Uterus (tissue), 4 donors: ENCODE results near the gene AEBP1. TPM values are rescaled to one million over a fixed set of nuclear protein-coding genes. Genes with fewer than 3 reads are reported as not detected.

Experiments
- DNase-seq, 2 donors: peaks; one replicate each; pipeline ENCODE4 v3.0.0-alpha.2; 2019 to 2020
- H3K27ac ChIP-seq, 2 donors: fragments of 200-600 bp; sonication (generic); 1 replicate in 1 of 2; 2 replicates in 1 of 2; pipeline ENCODE4 v1.5.1; 2016 to 2018
- H3K27me3 ChIP-seq, 2 donors: fragments of 200-600 bp; sonication (generic); one replicate each; pipeline ENCODE4 v1.5.1; 2018 to 2019; ENCODE audit warnings: control low read depth in 1 of 2
- H3K36me3 ChIP-seq, 2 donors: fragments of 200-600 bp; sonication (generic); one replicate each; pipeline ENCODE4 v1.5.1; 2019; ENCODE audit warnings: control low read depth in 1 of 2
- H3K4me1 ChIP-seq, 2 donors: fragments of 200-600 bp; sonication (generic); one replicate each; pipeline ENCODE4 v1.5.1; 2018 to 2019; ENCODE audit warnings: control low read depth in 1 of 2
- H3K4me3 ChIP-seq, 2 donors: fragments of 200-600 bp; sonication (generic); 1 replicate in 1 of 2; 2 replicates in 1 of 2; pipeline ENCODE4 v1.5.1; 2018 to 2019; ENCODE audit warnings: mild to moderate bottlenecking in 1 of 2
- H3K9me3 ChIP-seq, 2 donors: fragments of 200-600 bp; sonication (generic); one replicate each; pipeline ENCODE4 v1.5.1; 2019; ENCODE audit warnings: control low read depth in 1 of 2
- POLR2A ChIP-seq, 2 donors: fragments of 450-650 bp; IDR thresholded peaks; one replicate each; pipeline ENCODE4 v1.6.1; 2016; ENCODE audit warnings: antibody characterized with exemption in 2 of 2, mild to moderate bottlenecking in 1 of 2, moderate library complexity in 1 of 2
- intact Hi-C: fragments of 100-400 bp; cut with DNase I; formaldehyde crosslinking; loops from one replicate; pipeline ENCODE4 v1.15.1; 2023; ENCODE audit warnings: low total_unique reads
- total RNA-seq, 4 donors: library from RNA; depleted of rRNA in 3 of 4; stranded (reverse); fragments of >200 nt in 3 of 4; gene quantifications; one replicate each; pipeline versions ENCODE4 v1.1.0 to v1.2.4, GENCODE V29; 2014 to 2023
- TF ChIP-seq, protein P1 (sequence below), 4 experiments: fragments of 200-600 bp in 2 of 4; fragments of 450-650 bp in 2 of 4; sonication (generic) in 2 of 4; IDR thresholded peaks; one replicate each; pipeline ENCODE4 v1.5.1; 2016 to 2019; ENCODE audit warnings: antibody characterized with exemption in 4 of 4, mild to moderate bottlenecking in 2 of 4, moderate library complexity in 1 of 4
- donor health status: DM: yes; HTN: yes; CAD: no.

AEBP1 gene
- total RNA-seq, 4 donors from 2014 or later, result 88.9 to 395 (median 303) TPM

DNA sequence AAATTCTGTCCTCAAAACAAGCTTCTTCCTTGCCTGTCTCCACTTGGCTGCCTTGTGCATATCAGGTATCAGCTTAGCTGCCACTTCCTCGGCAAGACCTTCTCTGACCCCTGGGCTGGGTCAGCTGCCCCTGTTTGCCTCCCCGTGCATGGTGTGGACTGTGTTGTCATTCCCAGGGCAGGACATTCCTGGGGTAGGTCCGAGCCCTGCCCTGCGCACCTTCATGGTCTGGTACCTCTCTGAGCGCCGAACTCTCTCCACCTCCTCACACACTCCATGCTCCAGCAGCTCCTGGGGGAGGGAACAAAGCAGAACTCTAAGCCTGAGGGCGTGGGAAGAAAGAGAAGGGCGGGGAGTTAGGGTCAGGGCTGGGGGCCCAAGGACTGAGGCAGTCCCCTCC lies 25.6 kb upstream of the AEBP1 start:
- intact Hi-C loops, result no loop called here
- Histone ChIP-seq H3K4me1 (no peaks in the 10 kb centered on the region), H3K27ac (no peak overlapping the region), H3K4me3 (no peak overlapping the region), H3K9me3 (no peaks in the 10 kb centered on the region), H3K36me3 (no peaks in the 10 kb centered on the region), H3K27me3 (no peaks in the 10 kb centered on the region)
- TF ChIP-seq POLR2A (IDR thresholded peaks at IDR 0.05), result no peak
- TF ChIP-seq, protein P1, sequence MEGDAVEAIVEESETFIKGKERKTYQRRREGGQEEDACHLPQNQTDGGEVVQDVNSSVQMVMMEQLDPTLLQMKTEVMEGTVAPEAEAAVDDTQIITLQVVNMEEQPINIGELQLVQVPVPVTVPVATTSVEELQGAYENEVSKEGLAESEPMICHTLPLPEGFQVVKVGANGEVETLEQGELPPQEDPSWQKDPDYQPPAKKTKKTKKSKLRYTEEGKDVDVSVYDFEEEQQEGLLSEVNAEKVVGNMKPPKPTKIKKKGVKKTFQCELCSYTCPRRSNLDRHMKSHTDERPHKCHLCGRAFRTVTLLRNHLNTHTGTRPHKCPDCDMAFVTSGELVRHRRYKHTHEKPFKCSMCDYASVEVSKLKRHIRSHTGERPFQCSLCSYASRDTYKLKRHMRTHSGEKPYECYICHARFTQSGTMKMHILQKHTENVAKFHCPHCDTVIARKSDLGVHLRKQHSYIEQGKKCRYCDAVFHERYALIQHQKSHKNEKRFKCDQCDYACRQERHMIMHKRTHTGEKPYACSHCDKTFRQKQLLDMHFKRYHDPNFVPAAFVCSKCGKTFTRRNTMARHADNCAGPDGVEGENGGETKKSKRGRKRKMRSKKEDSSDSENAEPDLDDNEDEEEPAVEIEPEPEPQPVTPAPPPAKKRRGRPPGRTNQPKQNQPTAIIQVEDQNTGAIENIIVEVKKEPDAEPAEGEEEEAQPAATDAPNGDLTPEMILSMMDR (IDR thresholded peaks at IDR 0.05), result no peak
- DNase-seq, result no peak

DNA sequence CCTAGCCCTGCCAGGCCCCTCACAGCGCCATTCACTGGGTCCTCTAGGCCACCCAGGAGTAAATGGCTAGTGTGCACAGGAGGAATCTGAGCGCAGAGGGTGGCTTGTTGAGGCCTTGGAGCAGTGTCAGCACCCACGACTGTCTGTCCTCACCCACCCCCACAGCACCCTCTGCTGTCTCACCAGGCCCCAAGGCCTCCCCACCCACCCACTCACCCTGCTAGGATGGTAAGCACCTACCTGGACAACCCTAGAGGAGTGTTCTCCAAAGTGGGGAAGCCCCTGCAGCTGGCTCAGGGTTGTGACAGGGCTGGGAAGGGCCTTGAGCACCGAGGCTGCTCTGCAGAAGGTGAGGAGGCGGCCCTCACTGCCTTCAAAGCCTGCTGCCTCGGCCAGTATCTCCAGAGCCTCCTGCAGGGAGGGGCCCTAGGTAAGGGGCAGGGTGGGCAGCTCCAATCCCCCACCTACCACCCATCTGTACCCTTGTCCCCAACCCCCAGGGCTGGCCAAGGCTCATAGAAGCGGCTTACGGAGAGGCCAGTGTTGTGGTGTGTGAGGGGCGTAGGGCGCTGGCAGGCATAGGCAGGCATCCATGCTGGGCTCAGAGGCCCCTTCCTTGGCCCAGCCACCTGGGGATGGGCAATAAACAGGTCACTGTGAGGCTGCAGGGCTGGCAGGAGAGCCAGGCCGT lies 24.7 kb upstream of the AEBP1 start:
- Histone ChIP-seq H3K27ac (no peak overlapping the region), H3K36me3 (no peaks in the 10 kb centered on the region), H3K4me1 (no peaks in the 10 kb centered on the region), H3K4me3 (no peak overlapping the region), H3K9me3 (no peaks in the 10 kb centered on the region), H3K27me3 (no peaks in the 10 kb centered on the region)
- intact Hi-C loops, result no loop called here
- DNase-seq, result no peak
- no peak for TF ChIP-seq POLR2A (IDR thresholded peaks at IDR 0.05)
- TF ChIP-seq, protein P1 (IDR thresholded peaks at IDR 0.05), result no peak

DNA sequence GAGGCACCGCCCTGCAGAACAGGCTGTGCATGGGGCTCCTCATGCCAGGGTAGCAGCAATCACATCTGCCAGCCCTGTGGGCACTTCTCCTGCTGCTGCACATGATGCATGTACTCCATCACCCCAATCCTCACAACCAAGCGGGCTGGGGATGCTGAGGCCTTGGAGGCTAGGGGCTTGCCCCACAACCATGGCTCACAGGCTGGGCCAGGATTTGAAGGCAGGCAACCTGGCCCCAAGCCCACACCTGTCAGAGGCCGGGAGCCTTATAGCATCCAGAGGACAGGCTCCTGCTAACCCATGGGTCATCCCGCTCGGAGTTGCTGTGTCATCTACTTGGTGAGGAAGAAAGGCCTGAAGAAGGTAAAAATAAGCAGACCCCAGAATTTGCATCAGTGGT lies 24.0 kb upstream of the AEBP1 start:
- no peak overlapping the region for H3K27ac ChIP-seq
- H3K36me3 ChIP-seq, result no peaks in the 10 kb centered on the region
- H3K4me1 ChIP-seq, result no peaks in the 10 kb centered on the region
- intact Hi-C loops, result no loop called here
- no peak overlapping the region for H3K4me3 ChIP-seq
- no peaks in the 10 kb centered on the region for H3K27me3 ChIP-seq
- TF ChIP-seq, protein P1 (IDR thresholded peaks at IDR 0.05), result no peak
- TF ChIP-seq POLR2A (IDR thresholded peaks at IDR 0.05), result no peak
- H3K9me3 ChIP-seq, result no peaks in the 10 kb centered on the region
- DNase-seq, result no peak

DNA sequence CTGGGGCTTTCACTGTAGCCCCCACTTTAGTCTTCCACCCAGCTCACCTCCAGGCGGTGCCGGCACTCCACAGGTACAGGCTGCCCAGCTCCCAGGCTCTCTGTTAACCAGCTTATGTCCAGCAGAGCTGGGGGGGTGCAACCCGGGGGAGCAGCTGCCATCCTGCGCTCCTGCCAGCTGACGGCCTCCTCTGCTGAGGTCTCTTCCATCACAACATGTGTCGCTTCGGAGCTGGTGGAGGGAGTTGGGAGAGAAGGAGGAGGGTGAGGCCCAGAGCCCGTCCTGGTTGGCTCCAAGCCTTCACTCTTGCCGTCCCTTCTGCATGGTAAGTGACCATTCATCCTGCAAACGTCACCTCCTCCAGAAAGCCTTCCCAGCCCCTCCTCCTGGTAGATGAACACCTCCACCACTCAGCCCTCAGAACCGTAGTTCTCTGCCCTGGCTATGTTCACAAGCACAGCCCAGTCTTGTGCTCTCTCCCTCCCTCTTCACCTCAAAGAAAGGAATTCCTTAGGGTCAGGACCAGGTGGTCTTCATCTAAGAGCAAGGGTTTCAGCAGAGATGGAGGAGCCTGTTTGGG lies 23.4 kb upstream of the AEBP1 start:
- Histone ChIP-seq H3K4me1 (no peaks in the 10 kb centered on the region), H3K27me3 (no peaks in the 10 kb centered on the region), H3K4me3 (no peak overlapping the region), H3K36me3 (no peaks in the 10 kb centered on the region), H3K9me3 (no peaks in the 10 kb centered on the region), H3K27ac (peak overlapping the region in 1 of 2 donors; percentile 79)
- TF ChIP-seq POLR2A (IDR thresholded peaks at IDR 0.05), result no peak
- TF ChIP-seq, protein P1 (IDR thresholded peaks at IDR 0.05), result no peak
- no peak for DNase-seq
- intact Hi-C loops, result no loop called here

DNA sequence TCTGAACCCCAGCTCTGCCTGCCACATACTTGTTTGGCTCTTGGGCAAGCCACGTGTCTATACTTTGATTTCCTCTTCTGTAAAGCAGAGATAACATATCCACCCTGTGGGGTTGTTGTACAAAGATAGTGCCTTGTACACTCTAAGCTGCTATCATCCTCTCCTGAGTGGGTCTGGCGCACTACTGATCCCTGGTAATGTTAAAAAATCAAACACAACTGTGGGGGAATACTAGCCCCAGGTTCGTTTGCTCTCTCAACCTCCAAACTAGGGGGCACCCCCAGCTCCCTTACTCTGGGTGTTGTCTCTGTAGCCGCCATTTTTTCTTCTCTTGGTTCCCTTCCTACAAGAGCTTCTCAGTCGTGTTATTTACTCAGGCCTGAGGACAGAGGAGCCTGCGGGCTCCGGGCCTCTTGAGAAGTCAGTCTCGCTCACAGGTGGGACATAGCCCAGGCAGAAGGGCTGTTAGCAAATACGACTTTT lies 22.8 kb upstream of the AEBP1 start:
- peak overlapping the region; percentile 79 to 87 for H3K27ac ChIP-seq
- no peak for DNase-seq
- H3K27me3 ChIP-seq, result no peaks in the 10 kb centered on the region
- no peak for TF ChIP-seq POLR2A (IDR thresholded peaks at IDR 0.05)
- TF ChIP-seq, protein P1 (IDR thresholded peaks at IDR 0.05), result no peak
- intact Hi-C loops, result no loop called here
- no peaks in the 10 kb centered on the region for H3K4me1 ChIP-seq
- H3K4me3 ChIP-seq, result peak overlapping the region; percentile 79 to 95
- H3K9me3 ChIP-seq, result no peaks in the 10 kb centered on the region
- no peaks in the 10 kb centered on the region for H3K36me3 ChIP-seq
